HEK293 (cell line): ENCODE data around the gene ZNF319.

Experiments
- CTCF ChIA-PET: fragments of 350-600 bp; formaldehyde crosslinking; extraction: SDS; loops from one replicate; lab custom pipeline; 2021; ENCODE audit warnings: antibody characterized with exemption; lab: Yijun Ruan, JAX
- POLR2A ChIA-PET: fragments of 300-600 bp; formaldehyde crosslinking; extraction: SDS; loops from one replicate; lab custom pipeline; 2020; ENCODE audit warnings: antibody characterized with exemption, inconsistent platforms; lab: Yijun Ruan, JAX
- H3K27ac ChIP-seq: fragments of 200-500 bp; sonication (Bioruptor generic); 2 replicates; pipeline ENCODE4 v1.5.1; 2014; ENCODE audit warnings: low read depth, low read length, control low read depth, inconsistent platforms; ENCODE audit errors: extremely low read depth
- H3K36me3 ChIP-seq, 2 experiments: fragments of 200-500 bp in 1 of 2; sonication (Bioruptor generic) in 1 of 2; 1 replicate in 1 of 2; 2 replicates in 1 of 2; pipeline ENCODE4 v1.5.1; 2014 to 2017; ENCODE audit warnings: inconsistent platforms in 2 of 2, low read length in 2 of 2; ENCODE audit not compliant: control insufficient read depth in 2 of 2, insufficient read depth in 1 of 2
- H3K4me1 ChIP-seq: fragments of 200-500 bp; sonication (Bioruptor generic); 2 replicates; pipeline ENCODE4 v1.5.1; 2014; ENCODE audit warnings: mild to moderate bottlenecking, low read length, inconsistent platforms; ENCODE audit not compliant: control insufficient read depth, insufficient read depth
- H3K4me3 ChIP-seq: 2 replicates; pipeline ENCODE4 v1.5.1; 2011; ENCODE audit warnings: low read depth, mild to moderate bottlenecking, control low read depth, low read length, moderate library complexity
- H3K9me3 ChIP-seq: fragments of 200-500 bp; sonication (Bioruptor generic); 2 replicates; pipeline ENCODE4 v1.5.1; 2014; ENCODE audit warnings: low read depth, low read length, inconsistent platforms; ENCODE audit not compliant: control insufficient read depth, insufficient read depth
- EGR2 ChIP-seq: fragments of 450-650 bp; formaldehyde crosslinking; IDR thresholded peaks from 2 replicates; pipeline ENCODE4 v1.5.1; 2016; ENCODE audit warnings: low read depth, missing biosample characterization, missing genetic modification characterization
- HOXC10 ChIP-seq: sonication (generic); formaldehyde crosslinking; IDR thresholded peaks from 2 replicates; pipeline ENCODE4 v1.8.1; 2023; ENCODE audit warnings: mild to moderate bottlenecking, missing genetic modification reagents
- PRDM2 ChIP-seq: fragments of 450-650 bp; formaldehyde crosslinking; IDR thresholded peaks from 2 replicates; pipeline ENCODE4 v1.5.1; 2016; ENCODE audit warnings: missing biosample characterization, missing genetic modification characterization, borderline replicate concordance
- YY1 ChIP-seq: fragments of 450-650 bp; formaldehyde crosslinking; IDR thresholded peaks from 2 replicates; pipeline ENCODE4 v1.5.1; 2018; ENCODE audit warnings: missing biosample characterization, missing genetic modification characterization
- ZBTB17 ChIP-seq: fragments of 450-650 bp; formaldehyde crosslinking; IDR thresholded peaks from 2 replicates; pipeline ENCODE4 v1.5.1; 2016; ENCODE audit warnings: missing biosample characterization, missing genetic modification characterization
- ZFHX2 ChIP-seq: fragments of 450-650 bp; formaldehyde crosslinking; conservative IDR thresholded peaks from 2 replicates; pipeline ENCODE4 v1.5.1; 2016; ENCODE audit warnings: missing biosample characterization, missing genetic modification characterization
- ZNF610 ChIP-seq: fragments of 450-650 bp; formaldehyde crosslinking; IDR thresholded peaks from 2 replicates; pipeline ENCODE4 v1.5.1; 2016; ENCODE audit warnings: missing biosample characterization, missing genetic modification characterization, borderline replicate concordance
- ZNF623 ChIP-seq: fragments of 450-650 bp; formaldehyde crosslinking; IDR thresholded peaks from 2 replicates; pipeline ENCODE4 v1.5.1; 2016; ENCODE audit warnings: missing biosample characterization, missing genetic modification characterization
- ZNF701 ChIP-seq: fragments of 450-650 bp; formaldehyde crosslinking; IDR thresholded peaks from 2 replicates; pipeline ENCODE4 v1.5.1; 2016; ENCODE audit warnings: missing biosample characterization, missing genetic modification characterization
- ZNF768 ChIP-seq: fragments of 450-650 bp; formaldehyde crosslinking; IDR thresholded peaks from 2 replicates; pipeline ENCODE4 v1.5.1; 2018; ENCODE audit warnings: missing biosample characterization, mild to moderate bottlenecking, missing genetic modification characterization
- ZNF792 ChIP-seq: fragments of 450-650 bp; formaldehyde crosslinking; IDR thresholded peaks from 2 replicates; pipeline ENCODE4 v1.5.1; 2016; ENCODE audit warnings: missing biosample characterization, missing genetic modification characterization
- ZXDB ChIP-seq: fragments of 450-650 bp; formaldehyde crosslinking; IDR thresholded peaks from 2 replicates; pipeline ENCODE4 v1.5.1; 2016; ENCODE audit warnings: missing biosample characterization, missing genetic modification characterization

The ZNF319 gene

GRCh38 chr16:57959121-57959520, 41.4 kb downstream of the ZNF319 start:
- ChIA-PET CTCF (no interaction called here), POLR2A (no interaction called here)
- Histone ChIP-seq H3K9me3 (no peaks in the 10 kb centered on the region), H3K4me1 (no peaks in the 10 kb centered on the region), H3K27ac (no peak overlapping the region), H3K36me3 (no peaks in the 10 kb centered on the region), H3K4me3 (no peak overlapping the region)
- TF ChIP-seq ZNF701 (tag by site-specific recombination) (no peak), ZBTB17 (no peak), ZNF768 (tag by site-specific recombination) (no peak), PRDM2 (tag by site-specific recombination) (no peak), YY1 (no peak)

GRCh38 chr16:57958544-57958943, 41.9 kb downstream of the ZNF319 start:
- H3K9me3 ChIP-seq, result no peaks in the 10 kb centered on the region
- CTCF ChIA-PET, result interaction anchor here (0.5 kb wide), 1 partner anchor 58 kb away, joined by 3 read pairs; no protein-coding TSS in a partner anchor
- TF ChIP-seq ZNF792 (no peak), ZNF610 (no peak), ZXDB (tag by site-specific recombination) (no peak)
- TF ChIP-seq, all 188 proteins: peak for 0
- POLR2A ChIA-PET, result no interaction called here
- H3K4me3 ChIP-seq, result no peak overlapping the region
- no peaks in the 10 kb centered on the region for H3K4me1 ChIP-seq
- no peak overlapping the region for H3K27ac ChIP-seq
- H3K36me3 ChIP-seq, result no peaks in the 10 kb centered on the region

GRCh38 chr16:57957673-57958392, 42.6 kb downstream of the ZNF319 start:
- CTCF ChIA-PET, result interaction anchor here (0.5 to 0.9 kb wide), 3 partner anchors 12 to 57 kb away, joined by 3 read pairs; no protein-coding TSS in a partner anchor
- TF ChIP-seq ZFHX2 (peak; percentile 63), HOXC10 (CRISPR knock-in tag) (no peak), ZNF623 (tag by site-specific recombination) (peak; percentile 73), EGR2 (tag by site-specific recombination) (peak; percentile 62)
- Histone ChIP-seq H3K9me3 (no peaks in the 10 kb centered on the region), H3K27ac (no peak overlapping the region), H3K4me1 (no peaks in the 10 kb centered on the region), H3K36me3 (no peaks in the 10 kb centered on the region), H3K4me3 (no peak overlapping the region)
- POLR2A ChIA-PET, result no interaction called here
